Body of pancreas (tissue), 4 donors: Measurements from ENCODE around the gene APCDD1L.

Experiments used
- CTCF ChIP-seq, 7 experiments: fragments of 450-650 bp in 4 of 7; fragments of 200-600 bp in 3 of 7; sonication (generic) in 3 of 7; IDR thresholded peaks; one replicate each; pipeline ENCODE4 v1.5.1; 2016 to 2019; ENCODE audit warnings: antibody characterized with exemption in 7 of 7
- POLR2A ChIP-seq, 3 donors: fragments of 450-650 bp; IDR thresholded peaks; one replicate each; pipeline ENCODE4 v1.6.1; 2016; ENCODE audit warnings: antibody characterized with exemption in 3 of 3, mild to moderate bottlenecking in 2 of 3

- TF ChIP-seq CTCF (IDR thresholded peaks at IDR 0.05): no peak
- TF ChIP-seq POLR2A (IDR thresholded peaks at IDR 0.05): no peak
Measured at GRCh38 chr20:58526411-58526810, 11.2 kb upstream of the APCDD1L start.
